Activated CD4-positive, alpha-beta memory T cell treated with anti-CD3 and anti-CD28 coated beads, Interleukin-2, amount 10 ng/mL, durations not matched to agents 7 days and 5 days (primary cell): ENCODE measurements around the gene TMEM109. TPM values are rescaled to one million over a fixed set of nuclear protein-coding genes. Genes with fewer than 3 reads are reported as not detected.

Experiments used
- CTCF ChIA-PET: fragments of 350-600 bp; sonication (Branson Sonifier 250); formaldehyde crosslinking; loops from one replicate; lab custom pipeline; 2021; ENCODE audit warnings: antibody characterized with exemption, inconsistent platforms; lab: Charles Lee
- POLR2A ChIA-PET: fragments of 350-600 bp; sonication (Branson Sonifier 250); formaldehyde crosslinking; loops from one replicate; lab custom pipeline; 2021; ENCODE audit warnings: antibody characterized with exemption; lab: Charles Lee
- DNase-seq: peaks from one replicate; pipeline ENCODE4 v3.0.0-alpha.2; 2020
- H3K27ac Mint-ChIP-seq: one replicate; pipeline ENCODE4 v1.8.0; 2021; ENCODE audit warnings: mild to moderate bottlenecking, mixed read lengths
- H3K27me3 Mint-ChIP-seq: one replicate; pipeline ENCODE4 v1.8.0; 2021; ENCODE audit warnings: mixed read lengths
- H3K36me3 Mint-ChIP-seq: one replicate; pipeline ENCODE4 v1.8.0; 2021; ENCODE audit warnings: low read depth, mixed read lengths
- H3K4me1 Mint-ChIP-seq: one replicate; pipeline ENCODE4 v1.8.0; 2021; ENCODE audit warnings: mixed read lengths
- H3K4me3 Mint-ChIP-seq: one replicate; pipeline ENCODE4 v1.8.0; 2021; ENCODE audit warnings: mild to moderate bottlenecking, mixed read lengths
- H3K9me3 Mint-ChIP-seq: one replicate; pipeline ENCODE4 v1.8.0; 2021; ENCODE audit warnings: mixed read lengths
- total RNA-seq, 2 experiments: library from RNA; stranded (reverse); gene quantifications; one replicate each; pipeline ENCODE4 v1.2.3, GENCODE V29; 2021

TMEM109 gene
- total RNA-seq, 2 experiments from 2014 or later, result 101 to 110 TPM

DNA sequence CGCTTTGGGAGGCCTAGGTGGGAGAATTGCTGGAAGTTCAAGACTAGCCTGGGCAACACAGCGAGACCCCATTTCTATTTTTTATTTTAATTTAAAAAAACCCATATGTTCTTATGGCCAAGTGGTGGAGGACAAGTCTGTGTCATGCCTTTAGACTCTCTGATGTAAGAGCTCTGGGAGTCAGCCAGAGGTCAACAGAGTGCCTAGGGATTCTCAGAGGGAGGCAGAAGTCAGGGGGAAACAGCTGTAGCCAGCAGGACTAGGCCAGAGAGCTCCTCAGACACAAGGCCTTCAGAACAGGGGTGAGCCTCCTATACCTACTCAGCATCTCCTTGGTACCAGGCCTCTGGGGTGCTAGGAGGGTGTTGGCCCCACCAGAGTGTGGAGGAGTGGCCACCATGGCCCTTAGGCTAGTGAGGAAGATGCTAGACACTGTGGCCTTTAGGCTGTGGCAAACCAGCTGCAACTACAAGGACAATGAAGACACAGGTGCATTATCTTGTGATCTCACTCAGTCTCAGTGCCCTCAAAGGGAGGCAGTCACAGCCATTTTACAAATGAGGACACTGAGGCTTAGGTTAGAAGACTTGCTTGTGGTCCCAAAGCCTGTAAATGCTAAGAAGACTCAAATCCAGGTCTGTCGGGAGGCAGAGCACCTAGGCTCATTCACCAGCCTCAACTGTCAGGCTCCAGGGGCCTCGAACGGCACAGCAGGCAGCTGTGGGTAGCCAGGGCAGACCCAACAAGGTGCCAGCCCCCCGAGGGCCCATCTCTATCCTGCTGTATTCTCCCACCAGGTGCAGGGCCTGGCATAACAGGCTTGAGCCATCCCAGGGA lies 41.6 kb upstream of the TMEM109 start:
- no peak for DNase-seq
- Mint-ChIP-seq H3K4me1 (peaks cover 61% of the 10 kb centered on the region), H3K27ac (peak overlapping the region; percentile 61), H3K9me3 (no peaks in the 10 kb centered on the region), H3K36me3 (no peaks in the 10 kb centered on the region), H3K27me3 (no peaks in the 10 kb centered on the region), H3K4me3 (no peak overlapping the region)
- ChIA-PET CTCF (interaction anchor here (1.4 to 4.7 kb wide), 5 partner anchors 11 to 41 kb away, joined by 3 to 25 read pairs (median 5); partner anchors contain the start of gene TMEM109), POLR2A (interaction anchor here (1.1 to 2.0 kb wide), 7 partner anchors 9 to 41 kb away, joined by 3 to 8 read pairs (median 5); partner anchors contain the start of gene PTGDR2)

GRCh38 chr11:60872961-60873524 lies 40.9 kb upstream of the TMEM109 start:
- Mint-ChIP-seq H3K4me1 (peaks cover 61% of the 10 kb centered on the region), H3K27ac (no peak overlapping the region), H3K9me3 (no peaks in the 10 kb centered on the region), H3K36me3 (peaks cover 4% of the 10 kb centered on the region), H3K4me3 (no peak overlapping the region), H3K27me3 (no peaks in the 10 kb centered on the region)
- no peak for DNase-seq
- ChIA-PET POLR2A (interaction anchor here (1.1 to 2.0 kb wide), 5 partner anchors 8 to 41 kb away, joined by 3 to 8 read pairs (median 5); partner anchors contain the start of gene PTGDR2), CTCF (interaction anchor here (1.3 to 4.7 kb wide), 3 partner anchors 15 to 42 kb away, joined by 5 to 25 read pairs (median 5); no protein-coding TSS in a partner anchor)

GRCh38 chr11:60873533-60873932 lies 40.4 kb upstream of the TMEM109 start:
- Mint-ChIP-seq H3K27me3 (no peaks in the 10 kb centered on the region), H3K9me3 (no peaks in the 10 kb centered on the region), H3K4me1 (peaks cover 58% of the 10 kb centered on the region), H3K27ac (no peak overlapping the region), H3K4me3 (no peak overlapping the region), H3K36me3 (peaks cover 4% of the 10 kb centered on the region)
- POLR2A ChIA-PET, result interaction anchor here (1.1 to 2.0 kb wide), 2 partner anchors 37 to 42 kb away, joined by 3 to 8 read pairs; no protein-coding TSS in a partner anchor
- no peak for DNase-seq
- CTCF ChIA-PET, result interaction anchor here (1.3 to 1.7 kb wide), 2 partner anchors 14 to 26 kb away, joined by 5 read pairs; no protein-coding TSS in a partner anchor

GRCh38 chr11:60874421-60875365 lies 39.3 kb upstream of the TMEM109 start:
- CTCF ChIA-PET, result interaction anchor here (1.3 to 1.7 kb wide), 2 partner anchors 13 to 25 kb away, joined by 5 read pairs; no protein-coding TSS in a partner anchor
- Mint-ChIP-seq H3K36me3 (peaks cover 9% of the 10 kb centered on the region), H3K27ac (no peak overlapping the region), H3K4me3 (no peak overlapping the region), H3K4me1 (peaks cover 47% of the 10 kb centered on the region), H3K9me3 (no peaks in the 10 kb centered on the region), H3K27me3 (no peaks in the 10 kb centered on the region)
- POLR2A ChIA-PET, result interaction anchor here (1.2 kb wide), 1 partner anchor 15 kb away, joined by 4 read pairs; no protein-coding TSS in a partner anchor
- DNase-seq, result no peak

GRCh38 chr11:60875366-60876167 lies 38.4 kb upstream of the TMEM109 start:
- Mint-ChIP-seq H3K9me3 (no peaks in the 10 kb centered on the region), H3K4me3 (no peak overlapping the region), H3K27me3 (no peaks in the 10 kb centered on the region), H3K4me1 (peaks cover 40% of the 10 kb centered on the region), H3K36me3 (peaks cover 10% of the 10 kb centered on the region), H3K27ac (no peak overlapping the region)
- no peak for DNase-seq
- ChIA-PET POLR2A (interaction anchor here (1.2 kb wide), 1 partner anchor 14 kb away, joined by 4 read pairs; no protein-coding TSS in a partner anchor), CTCF (interaction anchor here (2.8 kb wide), 1 partner anchor 13 kb away, joined by 14 read pairs; no protein-coding TSS in a partner anchor)

- no peak for DNase-seq
- Mint-ChIP-seq H3K36me3 (peaks cover 15% of the 10 kb centered on the region), H3K27me3 (no peaks in the 10 kb centered on the region), H3K27ac (no peak overlapping the region), H3K4me3 (no peak overlapping the region), H3K9me3 (no peaks in the 10 kb centered on the region), H3K4me1 (peaks cover 34% of the 10 kb centered on the region)
- CTCF ChIA-PET, result interaction anchor here (2.8 kb wide), 1 partner anchor 12 kb away, joined by 14 read pairs; no protein-coding TSS in a partner anchor
- POLR2A ChIA-PET, result interaction anchor here (1.2 to 1.6 kb wide), 2 partner anchors 12 to 13 kb away, joined by 3 to 4 read pairs; no protein-coding TSS in a partner anchor
These were observed 37.8 kb upstream of the TMEM109 start for GRCh38 chr11:60876168-60876485.

GRCh38 chr11:60878245-60879101 lies 35.5 kb upstream of the TMEM109 start:
- POLR2A ChIA-PET, result no interaction called here
- H3K9me3 Mint-ChIP-seq, result no peaks in the 10 kb centered on the region
- peaks cover 14% of the 10 kb centered on the region for H3K4me1 Mint-ChIP-seq

GRCh38 chr11:60879104-60879503 lies 34.9 kb upstream of the TMEM109 start:
- H3K27me3 Mint-ChIP-seq, result no peaks in the 10 kb centered on the region
- H3K4me3 Mint-ChIP-seq, result no peak overlapping the region
- H3K36me3 Mint-ChIP-seq, result peaks cover 26% of the 10 kb centered on the region
- no peaks in the 10 kb centered on the region for H3K9me3 Mint-ChIP-seq
- no peak overlapping the region for H3K27ac Mint-ChIP-seq
- H3K4me1 Mint-ChIP-seq, result peaks cover 8% of the 10 kb centered on the region
- DNase-seq, result no peak
- ChIA-PET CTCF (no interaction called here), POLR2A (no interaction called here)

More at GRCh38 chr11:60878245-60879101, 35.5 kb upstream of the TMEM109 start:
- Mint-ChIP-seq H3K27ac (no peak overlapping the region), H3K4me3 (no peak overlapping the region), H3K27me3 (no peaks in the 10 kb centered on the region), H3K36me3 (peaks cover 20% of the 10 kb centered on the region)
- no peak for DNase-seq
- CTCF ChIA-PET, result interaction anchor here (1.1 to 2.8 kb wide), 2 partner anchors 9 to 10 kb away, joined by 3 to 14 read pairs; no protein-coding TSS in a partner anchor

DNA sequence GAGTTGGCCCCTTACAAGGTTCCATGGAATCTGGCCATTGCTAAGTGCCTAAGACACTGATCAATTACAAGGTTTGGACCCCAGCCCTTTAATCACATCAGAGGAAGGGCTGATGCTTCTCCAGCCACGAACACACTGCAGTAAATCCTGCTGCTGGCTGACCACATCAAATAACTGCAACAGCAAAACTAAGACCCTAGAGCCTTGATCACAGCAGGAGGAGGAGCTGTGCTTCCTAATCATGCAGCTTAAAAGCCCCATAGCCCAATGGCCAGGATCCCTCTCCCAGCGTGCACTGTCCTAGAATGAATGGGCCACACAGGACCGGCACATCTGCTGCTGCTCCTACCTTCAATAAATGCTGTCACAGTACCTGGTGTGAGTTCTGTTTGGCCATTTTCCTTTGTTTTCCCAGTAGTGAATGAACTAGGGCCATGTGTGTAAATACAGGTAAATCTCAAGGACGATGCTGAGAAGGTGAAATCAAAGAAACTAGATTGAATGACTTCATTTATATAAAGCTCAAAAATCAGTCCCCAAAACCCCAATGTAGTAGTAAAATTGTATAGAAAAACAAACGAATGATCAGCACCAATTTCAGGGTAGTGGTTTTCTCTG lies 33.9 kb upstream of the TMEM109 start:
- DNase-seq, result no peak
- Mint-ChIP-seq H3K4me3 (no peak overlapping the region), H3K36me3 (peaks cover 26% of the 10 kb centered on the region), H3K9me3 (no peaks in the 10 kb centered on the region), H3K4me1 (peaks cover 1% of the 10 kb centered on the region), H3K27me3 (no peaks in the 10 kb centered on the region), H3K27ac (no peak overlapping the region)
- CTCF ChIA-PET, result no interaction called here
- POLR2A ChIA-PET, result no interaction called here

- Mint-ChIP-seq H3K36me3 (peaks cover 26% of the 10 kb centered on the region), H3K27me3 (no peaks in the 10 kb centered on the region), H3K4me3 (no peak overlapping the region), H3K27ac (no peak overlapping the region), H3K9me3 (no peaks in the 10 kb centered on the region), H3K4me1 (peaks cover 1% of the 10 kb centered on the region)
- CTCF ChIA-PET, result no interaction called here
- DNase-seq, result no peak
- POLR2A ChIA-PET, result interaction anchor here (1.2 kb wide), 1 partner anchor 8 kb away, joined by 3 read pairs; no protein-coding TSS in a partner anchor
These were observed 33.2 kb upstream of the TMEM109 start for GRCh38 chr11:60880643-60881282.
